Pulmonary artery endothelial cell (primary cell): ENCODE data around the gene MROH2A. TPM values are rescaled to one million over a fixed set of nuclear protein-coding genes. Genes with fewer than 3 reads are reported as not detected.

ENCODE experiments used
- DNase-seq: peaks from one replicate; pipeline ENCODE4 v3.0.0-alpha.2; 2011; ENCODE audit warnings: low read depth, low spot score
- total RNA-seq: library from RNA; depleted of rRNA; stranded (reverse); fragments of >200 nt; gene quantifications from 2 replicates; pipeline ENCODE4 v1.2.3, GENCODE V29; 2014

MROH2A gene
- total RNA-seq, 1 donor from 2014 or later = not detected

DNA sequence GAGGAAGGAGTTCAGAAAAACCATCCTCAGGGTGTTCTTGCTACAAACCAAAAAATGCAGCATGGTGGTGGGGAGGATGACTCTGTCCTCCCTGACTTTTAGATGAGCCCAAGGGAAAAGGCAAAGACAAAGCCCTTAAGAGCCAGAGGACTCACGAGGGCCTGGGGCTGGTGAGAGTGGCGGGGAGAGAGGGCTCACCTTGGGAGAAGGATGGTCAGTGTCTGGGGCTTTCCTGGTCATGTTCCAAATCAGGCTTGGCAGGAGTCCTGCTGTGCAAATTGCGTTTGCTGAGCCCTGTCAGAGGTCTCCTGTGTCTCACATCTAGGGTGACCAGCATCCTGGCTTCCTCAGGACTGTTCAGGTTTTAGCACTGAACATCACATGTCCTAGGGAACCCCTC lies 13.4 kb upstream of the MROH2A start:
- DNase-seq = no peak

DNA sequence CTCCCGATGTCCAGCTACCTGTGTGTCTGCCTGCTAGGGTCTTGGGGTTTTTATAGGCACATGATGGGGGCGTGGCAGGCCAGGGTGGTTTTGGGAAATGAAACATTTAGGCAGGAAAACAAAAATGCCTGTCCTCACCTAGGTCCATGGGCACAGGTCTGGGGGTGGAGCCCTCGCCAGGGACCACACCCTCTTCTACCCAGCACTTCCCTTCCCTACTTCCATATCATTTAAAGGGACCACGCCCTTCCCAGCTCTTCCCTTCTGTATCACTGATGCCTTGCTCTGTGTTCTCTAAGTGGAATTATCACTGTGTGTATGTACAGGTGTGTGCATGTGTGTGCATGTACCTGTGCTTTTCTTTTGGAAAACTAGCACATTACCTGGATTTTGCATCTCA lies 11.7 kb upstream of the MROH2A start:
- DNase-seq = no peak

DNA sequence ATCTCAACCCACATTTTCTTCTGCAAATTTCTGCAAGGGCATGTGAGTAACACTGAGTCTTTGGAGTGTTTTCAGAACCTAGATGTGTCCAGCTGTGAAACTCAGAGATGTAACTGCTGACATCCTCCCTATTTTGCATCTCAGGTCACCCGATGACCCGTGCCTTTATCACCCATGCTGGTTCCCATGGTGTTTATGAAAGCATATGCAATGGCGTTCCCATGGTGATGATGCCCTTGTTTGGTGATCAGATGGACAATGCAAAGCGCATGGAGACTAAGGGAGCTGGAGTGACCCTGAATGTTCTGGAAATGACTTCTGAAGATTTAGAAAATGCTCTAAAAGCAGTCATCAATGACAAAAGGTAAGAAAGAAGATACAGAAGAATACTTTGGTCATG lies 10.1 kb upstream of the MROH2A start:
- no peak for DNase-seq

DNA sequence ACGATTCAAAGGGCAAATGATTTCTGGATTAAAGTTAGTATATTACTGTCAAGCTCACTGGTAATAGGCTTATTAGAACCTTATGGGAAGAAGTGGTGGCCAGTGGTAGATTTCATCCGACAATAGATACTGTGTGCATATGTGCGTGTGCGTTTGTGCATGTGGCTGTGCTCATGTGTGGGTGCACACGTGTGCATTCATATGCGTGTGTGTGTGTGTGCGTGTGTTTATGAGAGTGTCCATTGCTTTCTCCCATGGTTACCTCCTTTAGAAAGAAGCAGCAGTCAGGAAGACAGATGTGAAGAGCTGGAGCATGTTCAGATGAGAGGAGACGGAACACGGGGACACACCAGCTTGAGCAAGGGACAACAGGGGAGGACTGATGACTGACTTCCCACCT lies 8.9 kb upstream of the MROH2A start:
- no peak for DNase-seq

DNA sequence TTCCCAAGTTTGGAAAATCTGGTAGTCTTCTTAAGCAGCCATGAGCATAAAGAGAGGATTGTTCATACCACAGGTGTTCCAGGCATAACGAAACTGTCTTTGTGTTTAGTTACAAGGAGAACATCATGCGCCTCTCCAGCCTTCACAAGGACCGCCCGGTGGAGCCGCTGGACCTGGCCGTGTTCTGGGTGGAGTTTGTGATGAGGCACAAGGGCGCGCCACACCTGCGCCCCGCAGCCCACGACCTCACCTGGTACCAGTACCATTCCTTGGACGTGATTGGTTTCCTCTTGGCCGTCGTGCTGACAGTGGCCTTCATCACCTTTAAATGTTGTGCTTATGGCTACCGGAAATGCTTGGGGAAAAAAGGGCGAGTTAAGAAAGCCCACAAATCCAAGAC lies 6.0 kb upstream of the MROH2A start:
- DNase-seq = no peak

DNA sequence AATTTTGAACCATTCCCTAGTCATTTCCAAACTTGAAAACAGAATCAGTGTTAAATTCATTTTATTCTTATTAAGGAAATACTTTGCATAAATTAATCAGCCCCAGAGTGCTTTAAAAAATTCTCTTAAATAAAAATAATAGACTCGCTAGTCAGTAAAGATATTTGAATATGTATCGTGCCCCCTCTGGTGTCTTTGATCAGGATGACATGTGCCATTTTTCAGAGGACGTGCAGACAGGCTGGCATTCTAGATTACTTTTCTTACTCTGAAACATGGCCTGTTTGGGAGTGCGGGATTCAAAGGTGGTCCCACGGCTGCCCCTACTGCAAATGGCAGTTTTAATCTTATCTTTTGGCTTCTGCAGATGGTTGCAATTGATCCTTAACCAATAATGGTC lies 5.5 kb upstream of the MROH2A start:
- no peak for DNase-seq

DNA sequence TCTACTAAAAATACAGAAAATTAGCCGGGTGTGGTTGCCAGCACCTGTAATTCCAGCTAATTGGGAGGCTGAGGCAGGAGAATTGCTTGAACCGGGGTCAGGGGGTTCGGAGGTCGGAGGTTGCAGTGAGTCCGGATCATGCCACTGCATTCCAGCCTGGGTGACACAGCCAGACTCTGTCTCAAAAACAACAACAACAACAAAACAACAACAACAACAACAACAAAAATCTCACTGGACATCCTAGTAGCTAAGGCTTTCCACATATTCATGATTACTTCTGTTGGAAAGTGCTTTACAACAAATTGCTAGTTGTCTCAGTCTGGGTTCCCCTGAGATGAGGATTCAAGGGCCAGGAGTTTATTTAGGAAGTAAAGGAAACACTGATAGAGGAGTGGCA lies 4.3 kb upstream of the MROH2A start:
- no peak for DNase-seq

DNA sequence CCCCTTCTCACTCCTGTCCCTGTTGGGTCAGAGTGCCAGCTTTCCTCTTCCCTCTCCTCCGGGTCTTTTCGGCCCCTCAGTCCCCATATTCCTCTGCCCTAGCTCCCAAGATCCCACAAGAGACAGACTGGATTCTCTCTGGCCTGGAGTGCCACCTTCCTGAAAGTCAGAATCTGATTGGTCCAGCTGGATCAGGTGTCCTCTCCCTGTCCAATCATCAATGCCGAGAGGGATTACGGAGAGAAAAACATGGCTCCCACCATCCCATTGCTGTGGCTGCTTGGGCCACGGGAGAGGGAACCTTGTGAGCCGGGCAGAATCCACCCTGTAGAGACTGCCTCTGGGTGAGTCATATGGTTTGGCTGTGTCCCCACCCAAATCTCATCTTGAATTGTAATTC lies 2.7 kb upstream of the MROH2A start:
- DNase-seq = no peak

DNA sequence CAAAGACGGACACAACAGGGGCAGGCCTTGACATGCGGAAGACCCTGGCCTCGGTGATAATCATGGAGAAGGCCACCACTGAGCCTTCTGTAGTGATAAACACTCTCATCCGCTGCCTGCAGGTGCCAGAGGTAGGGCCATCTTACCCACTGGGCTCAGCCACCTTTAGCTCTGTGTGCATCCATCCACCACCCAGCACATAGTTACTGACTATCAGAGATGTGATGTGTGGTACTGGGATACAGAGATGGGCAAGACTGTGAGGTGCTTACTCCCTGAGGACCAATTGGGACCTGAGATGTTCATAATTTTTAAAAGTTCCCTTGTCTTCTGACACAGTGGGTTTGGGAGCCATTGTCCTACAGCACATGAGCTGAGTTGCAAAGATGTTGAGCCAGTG lies 1.6 kb downstream of the MROH2A start:
- DNase-seq = no peak

DNA sequence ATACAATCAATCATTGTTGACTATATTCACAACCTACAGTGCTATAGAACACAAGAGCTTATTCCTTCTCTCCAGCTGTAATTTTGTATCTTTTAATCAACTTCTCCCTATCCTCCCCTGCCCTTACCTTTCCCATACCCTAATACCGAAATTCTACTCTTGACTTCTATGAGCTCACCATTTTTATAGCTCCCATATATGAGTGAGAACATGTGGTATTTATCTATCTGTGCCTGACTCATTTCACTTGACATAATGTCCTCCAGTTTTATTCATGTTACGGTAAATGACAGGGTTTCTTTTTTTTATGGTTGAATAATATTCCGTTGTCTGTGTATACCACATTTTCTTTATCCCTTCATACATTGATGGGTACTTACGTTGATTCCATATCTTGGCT lies 2.6 kb downstream of the MROH2A start:
- no peak for DNase-seq

DNA sequence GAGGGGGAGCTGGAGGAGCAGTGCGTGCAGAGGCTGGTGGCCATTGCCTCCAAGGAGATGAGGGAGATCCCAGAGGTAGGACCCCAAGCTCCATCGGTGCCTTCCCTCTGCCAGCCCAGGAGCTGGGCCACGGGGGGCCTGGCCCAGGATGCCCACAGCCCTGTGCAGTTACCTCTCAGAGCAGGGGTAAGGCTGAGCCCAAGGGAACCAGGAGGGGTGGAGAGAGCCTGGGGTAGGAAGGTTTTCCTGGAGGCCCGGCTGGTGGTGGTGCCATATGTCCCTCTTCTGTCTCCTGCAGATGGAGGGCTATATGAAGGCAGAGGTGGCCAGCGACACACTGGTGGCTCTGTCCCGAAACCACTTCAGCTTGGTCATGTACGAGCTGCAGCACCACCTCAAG lies 11.4 kb downstream of the MROH2A start:
- no peak for DNase-seq

DNA sequence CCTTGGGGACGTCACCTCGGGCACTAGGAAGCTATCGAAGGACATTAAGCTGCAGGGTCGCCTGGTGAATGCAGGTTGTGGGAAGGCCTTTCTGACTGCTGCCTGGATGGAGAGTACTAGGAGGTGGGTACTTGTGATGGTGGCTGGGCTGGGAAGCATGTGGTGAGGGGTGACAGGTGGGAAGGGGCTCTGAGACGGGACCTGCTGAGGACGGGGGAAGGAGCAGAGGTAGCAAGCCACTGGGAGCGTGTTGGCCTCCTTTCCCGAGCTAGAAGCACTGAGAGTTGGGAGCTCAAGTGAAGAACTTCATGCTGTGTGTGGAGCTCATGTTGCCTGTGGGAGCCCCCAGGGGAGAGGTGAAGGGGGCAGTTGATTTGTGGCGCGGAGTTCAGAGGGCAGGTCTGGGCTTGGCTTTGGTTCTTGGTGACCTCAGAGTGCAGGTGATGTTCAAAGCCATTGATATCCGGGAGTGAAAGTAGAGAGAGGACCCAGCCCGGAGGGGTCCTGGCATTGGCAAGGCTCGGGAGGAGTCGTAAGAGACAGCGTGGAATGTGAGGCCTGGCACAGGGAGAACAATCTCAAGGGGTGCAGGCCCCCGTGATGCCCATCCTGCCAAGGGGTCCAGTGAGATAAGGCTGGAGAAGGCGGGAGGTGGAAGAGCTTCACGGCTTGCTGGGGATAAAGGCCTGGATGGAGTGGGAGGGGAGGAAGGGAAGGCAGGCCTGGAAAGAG lies 13.2 kb downstream of the MROH2A start:
- DNase-seq = no peak

DNA sequence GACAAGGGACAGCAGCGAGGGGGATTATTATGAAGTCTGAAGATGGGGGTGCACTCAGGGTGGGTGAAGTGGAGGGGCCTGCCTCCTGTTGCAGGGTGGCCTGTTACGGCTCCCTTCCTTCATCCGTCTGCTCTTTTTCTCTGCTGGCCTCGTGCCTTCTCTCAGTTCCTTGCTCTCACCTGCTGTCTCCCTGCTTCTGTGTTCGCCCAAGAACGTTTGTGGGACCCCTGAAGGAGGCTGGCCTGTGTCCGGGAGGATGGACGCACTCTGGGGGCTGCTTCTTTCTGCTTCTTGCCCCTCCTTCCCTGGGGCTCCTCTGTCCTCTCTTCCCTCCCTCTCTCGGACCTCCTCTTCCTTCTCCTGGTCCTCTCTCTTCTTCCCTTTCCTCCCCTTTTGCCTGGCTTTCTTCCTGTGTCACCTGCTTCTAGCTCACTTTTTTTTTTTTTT lies 13.8 kb downstream of the MROH2A start:
- DNase-seq = no peak

DNA sequence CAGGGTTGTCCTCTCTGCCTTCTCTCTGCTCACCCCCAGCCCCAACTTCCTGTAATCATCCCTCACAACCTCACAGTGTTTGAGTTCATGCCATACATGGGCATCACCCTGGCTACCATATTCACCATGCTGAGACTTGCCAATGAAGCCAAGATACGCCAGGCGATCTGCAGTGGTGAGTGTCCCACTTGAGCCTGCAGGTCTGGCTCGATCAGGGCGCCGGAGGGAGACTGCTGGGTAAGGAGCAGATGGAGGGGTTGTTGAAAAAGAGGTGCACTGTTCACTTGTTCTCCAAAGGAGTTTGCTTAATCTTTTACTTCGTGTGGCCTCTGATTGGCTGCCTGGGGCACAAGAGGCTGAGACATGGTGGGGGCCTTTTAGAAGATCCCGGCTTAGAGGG lies 14.6 kb downstream of the MROH2A start:
- no peak for DNase-seq

DNA sequence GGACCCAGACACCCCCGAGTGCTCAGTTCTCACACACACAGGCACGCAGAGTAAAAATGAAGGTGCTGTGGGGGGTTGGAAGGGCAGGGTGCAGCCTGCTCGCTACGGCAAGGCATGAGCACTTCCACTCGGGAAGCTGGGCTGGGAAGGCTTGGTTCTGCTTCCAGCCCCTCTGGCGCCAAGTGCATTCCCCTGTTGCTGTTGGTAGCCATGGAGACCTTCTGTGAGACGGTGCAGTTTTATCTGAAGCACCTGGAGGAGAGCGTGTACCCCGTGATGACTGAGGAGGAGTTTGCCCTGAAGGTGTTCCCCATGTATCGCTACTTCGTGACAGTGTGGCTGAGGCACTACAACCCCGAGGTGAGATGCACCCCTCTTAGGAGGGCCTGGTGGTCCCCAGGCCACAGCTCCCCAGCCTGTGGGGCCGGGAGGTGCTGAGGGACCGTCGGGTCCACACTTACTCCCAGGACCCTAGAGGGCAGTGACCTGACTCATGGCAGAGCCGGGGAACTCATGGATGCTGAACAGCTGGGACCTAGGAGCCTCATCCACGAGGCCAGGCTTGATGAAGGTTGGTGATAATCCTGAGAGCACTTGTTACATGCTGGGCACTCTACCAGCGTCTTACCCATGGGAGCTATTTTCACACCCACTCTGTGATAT lies 15.5 kb downstream of the MROH2A start:
- DNase-seq = no peak

DNA sequence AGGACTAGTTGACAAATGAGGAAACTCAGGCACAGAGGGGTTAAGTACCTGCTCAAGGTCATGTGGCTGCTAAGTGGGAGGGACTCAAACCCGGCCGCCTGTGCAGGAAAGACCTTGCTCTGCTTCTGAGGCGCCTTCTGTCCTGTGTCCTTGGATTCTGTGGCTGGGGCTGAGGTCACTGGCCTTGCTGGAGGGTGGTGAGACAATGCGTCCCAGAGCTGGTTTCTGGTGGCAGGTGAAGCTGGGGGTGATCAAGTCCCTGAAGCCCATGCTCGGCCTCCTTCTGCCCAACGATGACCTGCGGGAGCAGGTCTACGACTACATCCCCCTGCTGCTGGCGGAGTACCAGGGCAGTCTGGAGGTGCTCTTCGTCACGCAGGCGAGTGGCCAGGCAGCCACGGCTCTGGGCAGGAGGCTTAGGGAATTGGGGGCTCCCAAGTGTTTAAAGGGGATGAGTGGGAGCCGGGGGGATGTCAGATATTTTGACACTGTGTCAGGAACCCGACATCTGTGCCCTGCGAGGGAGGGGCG lies 16.1 kb downstream of the MROH2A start:
- no peak for DNase-seq

DNA sequence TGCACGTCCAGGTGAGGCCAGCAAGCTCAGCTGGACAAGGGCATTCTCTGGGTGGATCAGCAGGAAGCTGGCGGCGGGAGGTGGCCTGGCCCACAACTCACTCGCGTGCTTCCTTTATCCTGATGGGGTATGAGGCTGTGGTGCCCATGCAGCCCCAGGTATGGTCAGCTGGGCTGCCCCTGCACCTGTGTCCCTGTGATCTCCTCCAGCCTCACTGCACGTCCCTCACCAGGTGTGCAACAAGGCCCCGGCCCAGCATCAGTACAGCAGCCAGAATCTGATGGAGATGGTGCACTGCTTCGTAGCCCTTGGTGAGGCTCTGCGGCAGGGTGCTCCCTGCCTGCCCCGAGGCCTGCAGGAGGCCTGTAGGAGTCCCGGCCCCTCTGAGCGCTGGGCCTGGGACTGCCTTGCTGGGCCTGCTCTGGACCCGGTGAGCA lies 17.6 kb downstream of the MROH2A start:
- no peak for DNase-seq

DNA sequence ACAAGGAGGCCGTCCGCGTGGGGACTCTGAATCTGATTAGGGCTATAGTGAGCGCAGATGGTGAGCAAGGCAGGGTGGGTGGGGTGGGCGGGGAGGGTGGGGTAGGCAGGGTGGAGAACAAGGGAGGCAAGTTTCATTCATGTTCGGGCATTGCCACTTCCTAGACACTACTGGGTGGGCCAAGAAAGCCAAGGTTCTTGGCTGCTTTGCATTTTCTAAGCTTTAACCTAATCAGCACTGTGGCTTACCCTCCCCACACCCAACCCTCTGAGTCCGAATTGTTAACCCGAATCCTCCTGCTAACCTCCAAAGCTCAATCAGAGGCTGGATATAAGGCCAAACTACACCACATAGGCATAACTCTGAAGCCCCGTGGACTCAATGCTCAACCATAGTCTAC lies 18.1 kb downstream of the MROH2A start:
- DNase-seq = no peak

DNA sequence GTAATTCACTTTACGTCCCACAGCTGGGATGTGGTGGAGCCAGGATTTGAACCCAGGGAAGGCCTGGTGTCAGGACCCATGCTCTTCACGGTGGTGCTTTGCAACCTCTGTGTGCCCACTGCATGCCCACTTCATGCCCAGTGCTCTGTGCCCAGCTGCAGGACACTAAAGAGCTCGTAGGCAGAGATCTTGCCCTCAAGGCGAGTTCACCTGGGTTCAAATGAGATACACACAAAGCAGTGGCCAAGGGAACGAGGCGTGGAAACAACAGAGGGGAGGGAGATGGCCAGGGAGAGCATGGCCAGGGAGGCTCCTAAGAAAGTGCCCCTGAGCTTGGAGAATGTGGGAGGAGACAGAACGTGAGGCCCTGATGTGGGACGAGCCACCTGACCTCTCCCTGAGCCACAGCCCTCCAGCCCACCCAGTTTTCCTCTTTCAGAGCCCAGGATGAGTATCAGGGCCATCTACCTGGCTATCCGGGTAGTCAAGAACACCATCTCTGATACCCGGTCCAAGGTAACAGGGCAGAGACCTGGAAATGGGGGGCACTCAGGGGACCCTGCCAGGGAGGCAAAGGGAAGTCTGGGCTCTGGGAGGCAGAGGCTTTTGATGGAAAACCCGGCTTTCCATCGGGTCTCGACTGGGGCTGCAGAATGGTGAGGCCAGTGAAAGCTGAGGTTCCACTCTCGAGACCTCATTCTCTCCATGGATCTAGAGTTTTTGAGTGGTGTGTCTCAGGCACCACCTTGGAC lies 20.4 kb downstream of the MROH2A start:
- no peak for DNase-seq

DNA sequence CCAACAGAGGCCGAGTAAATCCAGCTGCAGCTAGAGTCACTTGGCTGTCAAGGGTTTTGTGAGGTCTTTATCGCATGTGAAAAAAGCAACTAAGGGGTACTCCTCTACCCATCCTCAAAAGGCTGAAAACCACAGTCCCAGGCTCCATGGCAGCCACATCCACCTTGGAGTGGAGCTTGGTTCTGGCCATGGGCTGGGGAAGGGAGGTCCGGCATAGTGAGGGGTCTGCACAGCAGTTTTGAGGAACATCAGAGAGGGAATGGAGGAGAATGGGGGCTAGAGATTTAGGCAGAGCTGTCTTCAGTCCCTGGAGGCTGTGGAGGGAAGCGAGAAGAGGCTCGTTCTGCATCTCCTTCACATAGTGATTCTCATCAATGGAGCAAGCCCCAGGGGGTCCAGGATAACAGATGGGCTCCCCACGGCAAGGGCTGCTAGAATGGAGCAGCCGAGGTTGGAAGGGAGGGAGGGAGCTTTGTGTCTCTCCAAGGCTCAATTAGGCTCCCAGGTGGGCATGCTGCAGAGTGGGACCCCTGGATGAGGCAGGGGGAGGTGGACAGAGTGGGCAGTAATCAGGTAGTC lies 21.0 kb downstream of the MROH2A start:
- DNase-seq = no peak

DNA sequence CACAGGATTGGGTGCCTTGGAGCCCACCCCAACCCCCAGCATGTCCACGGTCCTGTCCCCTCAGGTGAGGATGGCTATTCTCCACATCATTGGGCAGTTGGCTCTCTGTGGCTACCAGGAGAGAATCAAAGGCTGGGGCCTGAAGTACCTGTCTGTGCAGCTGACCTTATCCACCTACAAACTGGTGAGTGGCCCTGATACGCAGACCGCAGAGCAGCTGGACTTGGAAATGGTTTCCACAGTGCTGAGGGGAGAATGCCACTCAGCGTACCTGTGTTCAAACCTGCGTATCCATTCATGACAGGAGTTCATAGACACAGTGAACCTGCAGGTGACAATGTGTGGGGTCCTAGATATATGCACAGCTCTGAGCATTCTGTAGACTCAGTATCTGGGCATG lies 21.6 kb downstream of the MROH2A start:
- DNase-seq = no peak

DNA sequence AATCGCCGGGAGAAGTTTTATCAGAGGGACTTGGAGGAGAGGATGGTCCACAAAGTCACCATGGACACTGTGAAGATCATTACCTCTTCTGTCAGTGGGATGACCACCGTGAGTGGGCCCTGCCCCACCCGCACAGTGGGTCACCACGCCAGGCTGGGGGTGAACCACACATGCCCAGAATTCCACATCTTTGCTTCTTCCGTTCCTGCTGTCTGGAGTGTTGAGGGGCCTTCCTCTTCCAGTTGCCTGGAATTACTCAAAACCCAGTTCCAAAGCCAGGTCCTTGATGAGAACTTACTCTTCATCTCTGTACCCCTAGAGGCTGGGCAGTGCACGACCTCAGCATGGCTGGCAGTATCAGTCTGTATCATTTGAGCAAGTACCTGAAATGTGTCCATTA lies 22.1 kb downstream of the MROH2A start:
- no peak for DNase-seq
